Loucy (cell line): Measurements from ENCODE around the gene WASHC1.
A peak's percentile ranks its signal among the peaks of the same experiment; 100 is the strongest.
"Not testable (repeated sequence)": the region's sequence is repeated elsewhere in the genome, so short reads cannot be mapped to it uniquely, and the experiment has no call there.

Experiments
- H2AFZ ChIP-seq: fragments of 200-600 bp; sonication (generic); 2 replicates; pipeline ENCODE4 v1.6.0; 2016; ENCODE audit warnings: antibody characterized with exemption, mild to moderate bottlenecking, low read length, moderate library complexity
- H3F3A ChIP-seq: fragments of 200-600 bp; 2 replicates; pipeline ENCODE4 v1.6.0; 2016; ENCODE audit warnings: antibody characterized with exemption, low read depth, mild to moderate bottlenecking
- H3K27me3 ChIP-seq: fragments of 200-600 bp; sonication (generic); 2 replicates; pipeline ENCODE4 v1.6.1; 2014; ENCODE audit warnings: low read length, mild to moderate bottlenecking; ENCODE audit not compliant: insufficient read depth, poor library complexity, severe bottlenecking
- H3K36me3 ChIP-seq: fragments of 200-600 bp; sonication (generic); 2 replicates; pipeline ENCODE4 v1.6.1; 2016; ENCODE audit warnings: low read length; ENCODE audit not compliant: insufficient read depth
- H3K4me1 ChIP-seq: fragments of 200-600 bp; sonication (generic); 2 replicates; pipeline ENCODE4 v1.5.1; 2014; ENCODE audit warnings: low read length, mild to moderate bottlenecking; ENCODE audit not compliant: insufficient read depth, poor library complexity, severe bottlenecking
- H3K4me2 ChIP-seq: fragments of 200-600 bp; sonication (generic); 2 replicates; pipeline ENCODE4 v1.6.0; 2014; ENCODE audit warnings: antibody characterized with exemption, low read length, low read depth, mild to moderate bottlenecking; ENCODE audit not compliant: poor library complexity, severe bottlenecking
- H3K4me3 ChIP-seq: fragments of 200-600 bp; sonication (generic); 2 replicates; pipeline ENCODE4 v1.5.1; 2014; ENCODE audit warnings: low read length, mild to moderate bottlenecking, mixed read lengths; ENCODE audit not compliant: poor library complexity, severe bottlenecking
- H3K79me2 ChIP-seq: fragments of 200-600 bp; sonication (generic); 2 replicates; pipeline ENCODE4 v1.6.1; 2014; ENCODE audit warnings: low read length; ENCODE audit not compliant: insufficient read depth
- H3K9ac ChIP-seq: fragments of 200-600 bp; sonication (generic); 2 replicates; pipeline ENCODE4 v1.6.0; 2014; ENCODE audit warnings: mild to moderate bottlenecking, low read depth, low read length, moderate library complexity; ENCODE audit not compliant: poor library complexity, severe bottlenecking
- H3K9me2 ChIP-seq: fragments of 200-600 bp; sonication (generic); replicated peaks from 2 replicates; pipeline ENCODE4 v1.6.1; 2016; ENCODE audit warnings: low read depth, low read length, mixed read lengths
- H3K9me3 ChIP-seq: fragments of 200-600 bp; sonication (generic); 2 replicates; pipeline ENCODE4 v1.6.1; 2014; ENCODE audit warnings: mild to moderate bottlenecking, antibody characterized with exemption, low read length, low read depth; ENCODE audit not compliant: insufficient read depth
- H4K20me1 ChIP-seq: fragments of 200-600 bp; sonication (generic); 2 replicates; pipeline ENCODE4 v1.6.0; 2014; ENCODE audit warnings: antibody characterized with exemption, low read length, mild to moderate bottlenecking; ENCODE audit not compliant: insufficient read depth, poor library complexity, severe bottlenecking
- CTCF ChIP-seq: fragments of 200-600 bp; sonication (generic); conservative IDR thresholded peaks from 2 replicates; pipeline ENCODE4 v1.5.1; 2014; ENCODE audit warnings: mild to moderate bottlenecking, antibody characterized with exemption, low read length

The WASHC1 gene

GRCh38 chr9:11206-11605, 18.1 kb downstream of the WASHC1 start:
- H3K36me3 ChIP-seq, H3K4me2 ChIP-seq, H2AFZ ChIP-seq, H3K4me1 ChIP-seq, H4K20me1 ChIP-seq, H3K9ac ChIP-seq, H3F3A ChIP-seq, H3K9me2 ChIP-seq, H3K4me3 ChIP-seq, H3K79me2 ChIP-seq, H3K9me3 ChIP-seq, H3K27me3 ChIP-seq: not testable (repeated sequence)
- TF ChIP-seq CTCF = peak; percentile 36

DNA sequence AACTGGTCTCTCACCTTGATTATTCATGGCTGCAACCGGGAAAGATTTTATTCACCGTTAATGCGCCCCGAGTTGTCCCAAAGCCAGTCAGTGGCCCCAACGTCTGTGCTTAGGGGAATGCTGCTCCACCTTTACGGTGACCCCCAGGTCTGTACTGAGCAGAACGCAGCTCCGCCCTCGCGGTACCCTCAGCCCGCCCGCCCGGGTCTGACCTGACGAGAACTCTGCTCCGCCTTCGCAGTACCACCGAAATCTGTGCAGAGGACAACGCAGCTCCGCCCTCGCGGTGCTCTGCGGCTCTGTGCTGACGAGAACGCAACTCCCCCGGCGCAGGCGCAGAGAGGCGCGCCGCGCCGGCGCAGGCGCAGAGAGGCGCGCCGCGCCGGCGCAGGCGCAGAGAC, 18.6 kb downstream of the WASHC1 start:
- H3K4me1 ChIP-seq, H3K4me3 ChIP-seq, H3K9ac ChIP-seq, H3K9me3 ChIP-seq, H3K36me3 ChIP-seq, H3K4me2 ChIP-seq, H3F3A ChIP-seq, H3K79me2 ChIP-seq, H2AFZ ChIP-seq, H4K20me1 ChIP-seq, H3K27me3 ChIP-seq, H3K9me2 ChIP-seq: not testable (repeated sequence)

GRCh38 chr9:10207-10606, 19.0 kb downstream of the WASHC1 start:
- not testable (repeated sequence) for H3K4me1 ChIP-seq, H3K27me3 ChIP-seq, H3K4me3 ChIP-seq, H3K9me3 ChIP-seq, H3K9me2 ChIP-seq, H3K36me3 ChIP-seq, H2AFZ ChIP-seq, H3K9ac ChIP-seq, H3K79me2 ChIP-seq, H3F3A ChIP-seq, H4K20me1 ChIP-seq, H3K4me2 ChIP-seq
